PFSK-1 (cell line): Measurements from ENCODE around the gene LIPE.

Source experiments
- FOXP2 ChIP-seq: optimal IDR thresholded peaks from 2 replicates; pipeline ENCODE3; 2011; ENCODE audit warnings: borderline replicate concordance, control low read depth, inconsistent platforms; ENCODE audit not compliant: insufficient read depth; ENCODE audit errors: extremely low read length, extremely low read depth
- POLR2AphosphoS5 ChIP-seq: IDR thresholded peaks from 2 replicates; pipeline ENCODE4 v1.6.1; 2012; ENCODE audit warnings: low read depth, mild to moderate bottlenecking, control low read depth, low read length, moderate library complexity
- SIN3A ChIP-seq: IDR thresholded peaks from 2 replicates; pipeline ENCODE4 v1.6.1; 2012; ENCODE audit warnings: mild to moderate bottlenecking, low read length, moderate library complexity, borderline replicate concordance; ENCODE audit not compliant: insufficient read depth
- TAF1 ChIP-seq: IDR thresholded peaks from 2 replicates; pipeline ENCODE4 v1.6.1; 2012; ENCODE audit warnings: low read length, control low read depth, borderline replicate concordance; ENCODE audit not compliant: insufficient read depth
- TF ChIP-seq, protein P1 (sequence below), 2 experiments: IDR thresholded peaks; 2 replicates each; pipeline versions ENCODE4 v1.6.1 to v1.8.0; 2011 to 2012; ENCODE audit warnings: low read depth in 2 of 2, low read length in 2 of 2, control low read depth in 1 of 2, inconsistent platforms in 1 of 2, mild to moderate bottlenecking in 1 of 2, moderate library complexity in 1 of 2; ENCODE audit not compliant: insufficient read depth in 1 of 2

Gene LIPE

DNA sequence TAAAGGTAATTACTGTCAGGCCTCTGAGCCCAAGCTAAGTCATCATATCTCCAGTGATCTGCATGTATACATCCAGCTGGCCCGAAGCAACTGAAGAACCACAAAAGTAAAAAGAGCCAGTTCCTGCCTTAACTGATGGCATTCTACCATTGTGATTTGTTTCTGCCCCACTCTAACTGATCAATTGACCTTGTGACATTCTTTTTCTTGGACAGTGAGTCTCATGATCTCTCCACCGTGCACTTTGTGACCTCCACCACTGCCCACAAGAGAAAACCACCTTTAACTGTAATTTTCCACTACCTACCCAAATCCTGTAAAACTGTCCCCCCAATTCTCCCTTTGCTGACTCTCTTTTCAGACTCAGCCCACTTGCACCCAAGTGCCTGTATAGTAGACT, 32.7 kb upstream of the LIPE start:
- TF ChIP-seq, protein P1, sequence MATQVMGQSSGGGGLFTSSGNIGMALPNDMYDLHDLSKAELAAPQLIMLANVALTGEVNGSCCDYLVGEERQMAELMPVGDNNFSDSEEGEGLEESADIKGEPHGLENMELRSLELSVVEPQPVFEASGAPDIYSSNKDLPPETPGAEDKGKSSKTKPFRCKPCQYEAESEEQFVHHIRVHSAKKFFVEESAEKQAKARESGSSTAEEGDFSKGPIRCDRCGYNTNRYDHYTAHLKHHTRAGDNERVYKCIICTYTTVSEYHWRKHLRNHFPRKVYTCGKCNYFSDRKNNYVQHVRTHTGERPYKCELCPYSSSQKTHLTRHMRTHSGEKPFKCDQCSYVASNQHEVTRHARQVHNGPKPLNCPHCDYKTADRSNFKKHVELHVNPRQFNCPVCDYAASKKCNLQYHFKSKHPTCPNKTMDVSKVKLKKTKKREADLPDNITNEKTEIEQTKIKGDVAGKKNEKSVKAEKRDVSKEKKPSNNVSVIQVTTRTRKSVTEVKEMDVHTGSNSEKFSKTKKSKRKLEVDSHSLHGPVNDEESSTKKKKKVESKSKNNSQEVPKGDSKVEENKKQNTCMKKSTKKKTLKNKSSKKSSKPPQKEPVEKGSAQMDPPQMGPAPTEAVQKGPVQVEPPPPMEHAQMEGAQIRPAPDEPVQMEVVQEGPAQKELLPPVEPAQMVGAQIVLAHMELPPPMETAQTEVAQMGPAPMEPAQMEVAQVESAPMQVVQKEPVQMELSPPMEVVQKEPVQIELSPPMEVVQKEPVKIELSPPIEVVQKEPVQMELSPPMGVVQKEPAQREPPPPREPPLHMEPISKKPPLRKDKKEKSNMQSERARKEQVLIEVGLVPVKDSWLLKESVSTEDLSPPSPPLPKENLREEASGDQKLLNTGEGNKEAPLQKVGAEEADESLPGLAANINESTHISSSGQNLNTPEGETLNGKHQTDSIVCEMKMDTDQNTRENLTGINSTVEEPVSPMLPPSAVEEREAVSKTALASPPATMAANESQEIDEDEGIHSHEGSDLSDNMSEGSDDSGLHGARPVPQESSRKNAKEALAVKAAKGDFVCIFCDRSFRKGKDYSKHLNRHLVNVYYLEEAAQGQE (IDR thresholded peaks at IDR 0.05; ENCODE audit: insufficient read depth in 1 of 2, low read depth in 2 of 2, low read length in 2 of 2): no peak
- no peak for TF ChIP-seq SIN3A
- TF ChIP-seq TAF1: no peak
- TF ChIP-seq POLR2AphosphoS5: no peak
- TF ChIP-seq FOXP2: no peak

DNA sequence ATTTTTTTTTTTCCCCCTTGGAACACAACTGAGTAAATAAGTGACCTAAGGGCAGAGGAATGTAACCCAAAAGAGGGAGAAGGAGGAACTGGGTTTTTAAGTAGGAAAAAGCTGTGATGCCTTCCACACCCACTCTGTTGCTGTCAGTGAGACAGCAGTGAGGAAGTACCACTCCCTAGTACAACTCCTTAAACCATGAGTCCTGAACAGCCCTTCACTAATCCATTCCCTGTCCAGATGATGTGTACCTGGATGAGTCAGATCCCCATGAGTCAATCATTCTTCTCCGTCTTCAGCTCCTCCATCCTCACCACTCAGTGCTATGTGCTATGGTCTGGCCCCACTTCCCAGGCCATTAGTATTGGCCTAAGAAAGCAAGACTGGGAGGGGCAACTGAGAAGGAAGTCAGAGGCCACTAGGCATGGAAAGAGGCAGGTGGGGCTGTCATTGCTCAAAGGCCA, 28.5 kb upstream of the LIPE start:
- TF ChIP-seq TAF1 (no peak), SIN3A (no peak), POLR2AphosphoS5 (no peak), FOXP2 (no peak)
- TF ChIP-seq, protein P1 (IDR thresholded peaks at IDR 0.05; ENCODE audit: insufficient read depth in 1 of 2, low read depth in 2 of 2, low read length in 2 of 2): no peak

DNA sequence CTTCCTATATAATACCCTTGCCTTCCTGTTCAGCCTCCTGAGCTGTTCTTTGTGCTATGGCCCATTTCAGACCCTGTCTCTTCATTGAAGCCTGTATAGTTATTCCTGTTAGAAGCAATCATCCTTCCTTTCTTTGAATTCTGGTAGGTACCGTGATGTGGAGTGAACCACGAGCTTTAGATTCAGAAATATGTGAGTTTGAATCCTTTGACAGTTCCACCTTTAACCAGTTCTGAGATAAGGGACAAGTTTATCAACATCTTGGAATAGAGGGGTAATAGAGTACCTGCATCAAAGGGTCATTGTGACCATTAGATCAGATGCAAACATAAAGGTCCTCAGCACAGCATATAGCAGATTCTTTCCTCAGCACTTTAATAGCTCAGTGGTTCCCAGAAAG, 27.9 kb upstream of the LIPE start:
- TF ChIP-seq POLR2AphosphoS5 (no peak), SIN3A (no peak), TAF1 (no peak), FOXP2 (no peak)
- TF ChIP-seq, protein P1 (IDR thresholded peaks at IDR 0.05; ENCODE audit: insufficient read depth in 1 of 2, low read depth in 2 of 2, low read length in 2 of 2): no peak

DNA sequence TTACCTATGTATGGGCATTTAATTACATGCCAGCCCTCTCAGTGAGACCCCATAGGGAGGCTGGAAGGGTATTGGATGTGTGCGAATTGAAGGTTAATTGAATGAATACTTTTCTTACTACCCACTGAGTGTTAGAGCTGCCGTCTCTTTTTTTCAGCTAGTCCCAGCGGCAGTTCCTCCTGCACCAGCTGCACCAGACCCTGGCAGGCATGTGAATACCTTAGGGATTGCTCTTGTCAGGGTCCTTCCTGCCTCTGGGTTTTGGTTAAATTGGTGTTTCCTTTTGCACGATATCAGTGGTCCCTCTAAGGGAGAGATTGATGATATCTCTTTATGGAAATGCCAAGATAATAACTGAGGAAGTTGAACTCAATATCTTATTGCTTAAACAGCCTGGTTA, 25.4 kb upstream of the LIPE start:
- TF ChIP-seq, protein P1 (IDR thresholded peaks at IDR 0.05; ENCODE audit: insufficient read depth in 1 of 2, low read depth in 2 of 2, low read length in 2 of 2): no peak
- TF ChIP-seq TAF1: no peak
- no peak for TF ChIP-seq FOXP2
- TF ChIP-seq SIN3A: no peak
